Activated T-helper 9 cell treated with anti-CD3 and anti-CD28 coated beads, Interleukin-2, amount 50 U/mL, for 16 hours (primary cell): ENCODE measurements around the gene USP25.

ENCODE experiments used
- DNase-seq: peaks from one replicate; pipeline ENCODE4 v3.0.0-alpha.2; 2020; ENCODE audit warnings: low read depth

The USP25 gene

GRCh38 chr21:15763359-15763758 lies 33.6 kb downstream of the USP25 start:
- DNase-seq, result no peak

- no peak for DNase-seq
Observed at GRCh38 chr21:15764878-15765277, 35.1 kb downstream of the USP25 start.

- DNase-seq, result no peak
Observed at GRCh38 chr21:15766952-15767603, 37.3 kb downstream of the USP25 start.

- no peak for DNase-seq
Observed at GRCh38 chr21:15768045-15768601, 38.3 kb downstream of the USP25 start.

GRCh38 chr21:15768853-15769252 lies 39.1 kb downstream of the USP25 start:
- no peak for DNase-seq

- DNase-seq, result no peak
Observed at GRCh38 chr21:15771311-15771710, 41.5 kb downstream of the USP25 start.

- DNase-seq, result no peak
Observed at GRCh38 chr21:15772654-15773053, 42.9 kb downstream of the USP25 start.

- no peak for DNase-seq
Observed at GRCh38 chr21:15774590-15774989, 44.8 kb downstream of the USP25 start.

- no peak for DNase-seq
Observed at GRCh38 chr21:15775291-15775690, 45.5 kb downstream of the USP25 start.

GRCh38 chr21:15775981-15776380 lies 46.2 kb downstream of the USP25 start:
- no peak for DNase-seq

- no peak for DNase-seq
Observed at GRCh38 chr21:15776818-15777217, 47.0 kb downstream of the USP25 start.

- no peak for DNase-seq
Observed at GRCh38 chr21:15781986-15782385, 52.2 kb downstream of the USP25 start.

- DNase-seq, result no peak
Observed at GRCh38 chr21:15788847-15789523, 59.2 kb downstream of the USP25 start.

- no peak for DNase-seq
Observed at GRCh38 chr21:15793109-15793508, 63.3 kb downstream of the USP25 start.

GRCh38 chr21:15793550-15794235 lies 63.9 kb downstream of the USP25 start:
- no peak for DNase-seq

GRCh38 chr21:15794277-15794912 lies 64.6 kb downstream of the USP25 start:
- no peak for DNase-seq

GRCh38 chr21:15795533-15795932 lies 65.8 kb downstream of the USP25 start:
- DNase-seq, result no peak

GRCh38 chr21:15797577-15798363 lies 68.0 kb downstream of the USP25 start:
- no peak for DNase-seq

- DNase-seq, result no peak
Observed at GRCh38 chr21:15801352-15801863, 71.6 kb downstream of the USP25 start.

GRCh38 chr21:15804247-15805005 lies 74.6 kb downstream of the USP25 start:
- DNase-seq, result no peak

GRCh38 chr21:15809065-15809464 lies 79.3 kb downstream of the USP25 start:
- no peak for DNase-seq
